Astrocyte (in vitro differentiated cells and primary cell): ENCODE measurements around the gene THAP3. TPM values are rescaled to one million over a fixed set of nuclear protein-coding genes. Genes with fewer than 3 reads are reported as not detected.

Experiments
- DNase-seq: peaks from one replicate; pipeline ENCODE4 v3.0.0-alpha.2; 2010; ENCODE audit warnings: low read depth
- FAIRE-seq: peaks from 2 replicates; lab custom pipeline; 2011; peaks lifted over from hg19 to GRCh38; lab: Jason Lieb, UNC
- H2AFZ ChIP-seq: 2 replicates; pipeline ENCODE4 v1.6.0; 2012; ENCODE audit warnings: low read depth, low read length, inconsistent platforms
- H3K27ac ChIP-seq: 2 replicates; pipeline ENCODE4 v1.5.1; 2011; ENCODE audit warnings: low read depth, low read length, inconsistent platforms
- H3K27me3 ChIP-seq: 2 replicates; pipeline ENCODE4 v1.6.0; 2011; ENCODE audit warnings: low read length, inconsistent platforms; ENCODE audit not compliant: insufficient read depth
- H3K36me3 ChIP-seq: 2 replicates; pipeline ENCODE4 v1.5.1; 2011; ENCODE audit warnings: low read length, inconsistent platforms; ENCODE audit not compliant: insufficient read depth
- H3K4me1 ChIP-seq: 2 replicates; pipeline ENCODE4 v1.5.1; 2011; ENCODE audit warnings: low read length, inconsistent platforms; ENCODE audit not compliant: insufficient read depth
- H3K4me2 ChIP-seq: 2 replicates; pipeline ENCODE4 v1.6.0; 2012; ENCODE audit warnings: low read length, inconsistent platforms
- H3K4me3 ChIP-seq: 2 replicates; pipeline ENCODE4 v1.5.1; 2011; ENCODE audit warnings: low read depth, mild to moderate bottlenecking, low read length, inconsistent platforms; ENCODE audit not compliant: insufficient read depth
- H3K79me2 ChIP-seq: 2 replicates; pipeline ENCODE4 v1.6.0; 2012; ENCODE audit warnings: mild to moderate bottlenecking, low read length, inconsistent platforms; ENCODE audit not compliant: insufficient read depth
- H3K9ac ChIP-seq: 2 replicates; pipeline ENCODE4 v1.6.0; 2012; ENCODE audit warnings: mild to moderate bottlenecking, low read length, inconsistent platforms
- H3K9me3 ChIP-seq: 2 replicates; pipeline ENCODE4 v1.5.1; 2012; ENCODE audit warnings: low read depth, mild to moderate bottlenecking, low read length, inconsistent platforms; ENCODE audit not compliant: insufficient read depth
- H4K20me1 ChIP-seq: 2 replicates; pipeline ENCODE4 v1.6.0; 2012; ENCODE audit warnings: low read length, inconsistent platforms; ENCODE audit not compliant: insufficient read depth
- H3K27ac Mint-ChIP-seq: one replicate; pipeline ENCODE4 v1.8.0; 2021; ENCODE audit warnings: mild to moderate bottlenecking, mixed read lengths; ENCODE audit not compliant: unreplicated experiment
- H3K27me3 Mint-ChIP-seq: one replicate; pipeline ENCODE4 v1.8.0; 2021; ENCODE audit warnings: low read depth, mixed read lengths; ENCODE audit not compliant: unreplicated experiment
- H3K36me3 Mint-ChIP-seq: one replicate; pipeline ENCODE4 v1.8.0; 2021; ENCODE audit warnings: low read depth, mixed read lengths; ENCODE audit not compliant: unreplicated experiment
- H3K4me1 Mint-ChIP-seq: one replicate; pipeline ENCODE4 v1.8.0; 2021; ENCODE audit warnings: low read depth, mixed read lengths; ENCODE audit not compliant: unreplicated experiment
- H3K4me3 Mint-ChIP-seq: one replicate; pipeline ENCODE4 v1.8.0; 2021; ENCODE audit warnings: mild to moderate bottlenecking, moderate library complexity, mixed read lengths; ENCODE audit not compliant: unreplicated experiment
- H3K9me3 Mint-ChIP-seq: one replicate; pipeline ENCODE4 v1.8.0; 2021; ENCODE audit warnings: mild to moderate bottlenecking, mixed read lengths; ENCODE audit not compliant: unreplicated experiment
- EZH2 ChIP-seq: IDR thresholded peaks from 2 replicates; pipeline ENCODE4 v1.6.1; 2012; ENCODE audit warnings: mild to moderate bottlenecking, low read length, inconsistent platforms; ENCODE audit not compliant: insufficient read depth
- total RNA-seq: library from RNA; stranded (reverse); gene quantifications from 2 replicates; pipeline ENCODE4 v1.2.1, GENCODE V29; 2021
- TF ChIP-seq, protein P1 (sequence below): IDR thresholded peaks from 2 replicates; pipeline ENCODE4 v1.5.1; 2011; ENCODE audit warnings: low read depth, mild to moderate bottlenecking, inconsistent platforms, low read length, moderate library complexity; ENCODE audit not compliant: insufficient read depth

THAP3 gene
- total RNA-seq, 1 donor from 2014 or later = 16.5 TPM

DNA sequence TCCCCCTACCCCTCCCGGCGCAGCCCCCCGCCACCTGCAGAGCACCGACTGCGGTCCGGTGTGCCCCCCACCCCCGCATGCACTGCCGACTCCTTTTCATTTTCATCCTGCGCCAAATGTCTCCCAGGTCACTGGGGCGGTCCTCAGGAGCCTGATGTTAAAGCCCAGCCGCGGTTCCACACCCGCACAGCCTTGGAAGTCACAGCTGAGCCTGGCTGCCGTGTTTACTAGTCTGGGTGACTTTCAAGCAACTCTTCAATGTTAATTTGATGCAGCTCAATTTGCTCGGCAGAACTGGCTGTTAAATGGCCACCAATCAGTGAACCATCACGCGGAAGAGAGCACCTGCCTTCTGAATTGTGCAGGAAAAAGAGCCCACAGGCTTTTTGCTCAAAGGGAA lies 27.2 kb downstream of the THAP3 start:
- Mint-ChIP-seq H3K4me1 (peaks cover 5% of the 10 kb centered on the region), H3K27me3 (no peaks in the 10 kb centered on the region), H3K27ac (no peak overlapping the region), H3K36me3 (peaks cover 13% of the 10 kb centered on the region), H3K4me3 (no peak overlapping the region), H3K9me3 (no peaks in the 10 kb centered on the region)
- H3K4me1 ChIP-seq = no peaks in the 10 kb centered on the region
- H3K79me2 ChIP-seq = no peaks in the 10 kb centered on the region
- no peak overlapping the region for H3K27ac ChIP-seq
- DNase-seq = no peak
- TF ChIP-seq, protein P1, sequence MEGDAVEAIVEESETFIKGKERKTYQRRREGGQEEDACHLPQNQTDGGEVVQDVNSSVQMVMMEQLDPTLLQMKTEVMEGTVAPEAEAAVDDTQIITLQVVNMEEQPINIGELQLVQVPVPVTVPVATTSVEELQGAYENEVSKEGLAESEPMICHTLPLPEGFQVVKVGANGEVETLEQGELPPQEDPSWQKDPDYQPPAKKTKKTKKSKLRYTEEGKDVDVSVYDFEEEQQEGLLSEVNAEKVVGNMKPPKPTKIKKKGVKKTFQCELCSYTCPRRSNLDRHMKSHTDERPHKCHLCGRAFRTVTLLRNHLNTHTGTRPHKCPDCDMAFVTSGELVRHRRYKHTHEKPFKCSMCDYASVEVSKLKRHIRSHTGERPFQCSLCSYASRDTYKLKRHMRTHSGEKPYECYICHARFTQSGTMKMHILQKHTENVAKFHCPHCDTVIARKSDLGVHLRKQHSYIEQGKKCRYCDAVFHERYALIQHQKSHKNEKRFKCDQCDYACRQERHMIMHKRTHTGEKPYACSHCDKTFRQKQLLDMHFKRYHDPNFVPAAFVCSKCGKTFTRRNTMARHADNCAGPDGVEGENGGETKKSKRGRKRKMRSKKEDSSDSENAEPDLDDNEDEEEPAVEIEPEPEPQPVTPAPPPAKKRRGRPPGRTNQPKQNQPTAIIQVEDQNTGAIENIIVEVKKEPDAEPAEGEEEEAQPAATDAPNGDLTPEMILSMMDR = no peak
- TF ChIP-seq EZH2 = no peak
- H3K27me3 ChIP-seq = no peaks in the 10 kb centered on the region
- H4K20me1 ChIP-seq = peaks cover 21% of the 10 kb centered on the region
- H3K9me3 ChIP-seq = no peaks in the 10 kb centered on the region
- no peak overlapping the region for H3K4me2 ChIP-seq
- FAIRE-seq = no peak
- H3K4me3 ChIP-seq = no peak overlapping the region
- no peak overlapping the region for H2AFZ ChIP-seq
- no peak overlapping the region for H3K9ac ChIP-seq
- peaks cover 13% of the 10 kb centered on the region for H3K36me3 ChIP-seq

DNA sequence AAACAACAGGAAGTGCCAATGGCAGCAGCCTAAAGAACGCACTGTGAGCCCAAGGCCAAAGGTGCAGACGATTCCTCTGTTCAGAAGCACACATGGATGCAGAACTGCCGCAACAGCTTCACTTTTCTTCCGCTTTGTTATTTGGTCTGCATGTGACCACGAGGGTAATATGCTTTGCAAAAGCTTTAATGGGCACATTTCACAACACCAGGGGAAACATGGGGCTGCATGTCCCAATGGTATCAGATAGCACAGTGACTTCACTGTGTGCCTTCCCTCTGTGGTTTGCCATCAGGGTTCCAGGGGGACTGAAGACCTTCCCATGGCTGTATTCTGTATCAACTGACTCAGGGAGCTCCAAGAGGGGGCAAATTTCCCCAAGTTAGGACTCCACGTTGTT lies 28.3 kb downstream of the THAP3 start:
- H3K4me3 Mint-ChIP-seq = no peak overlapping the region
- Histone ChIP-seq H4K20me1 (peaks cover 27% of the 10 kb centered on the region), H3K9me3 (no peaks in the 10 kb centered on the region), H3K27ac (no peak overlapping the region), H2AFZ (no peak overlapping the region), H3K4me3 (no peak overlapping the region), H3K79me2 (no peaks in the 10 kb centered on the region), H3K9ac (no peak overlapping the region), H3K36me3 (peaks cover 13% of the 10 kb centered on the region), H3K4me1 (no peaks in the 10 kb centered on the region), H3K4me2 (no peak overlapping the region), H3K27me3 (no peaks in the 10 kb centered on the region)
- FAIRE-seq = no peak
- TF ChIP-seq, protein P1 = no peak
- no peak for TF ChIP-seq EZH2
- no peaks in the 10 kb centered on the region for H3K9me3 Mint-ChIP-seq
- H3K27ac Mint-ChIP-seq = no peak overlapping the region
- peaks cover 12% of the 10 kb centered on the region for H3K36me3 Mint-ChIP-seq
- no peak for DNase-seq
- H3K4me1 Mint-ChIP-seq = peaks cover 5% of the 10 kb centered on the region
- no peaks in the 10 kb centered on the region for H3K27me3 Mint-ChIP-seq

DNA sequence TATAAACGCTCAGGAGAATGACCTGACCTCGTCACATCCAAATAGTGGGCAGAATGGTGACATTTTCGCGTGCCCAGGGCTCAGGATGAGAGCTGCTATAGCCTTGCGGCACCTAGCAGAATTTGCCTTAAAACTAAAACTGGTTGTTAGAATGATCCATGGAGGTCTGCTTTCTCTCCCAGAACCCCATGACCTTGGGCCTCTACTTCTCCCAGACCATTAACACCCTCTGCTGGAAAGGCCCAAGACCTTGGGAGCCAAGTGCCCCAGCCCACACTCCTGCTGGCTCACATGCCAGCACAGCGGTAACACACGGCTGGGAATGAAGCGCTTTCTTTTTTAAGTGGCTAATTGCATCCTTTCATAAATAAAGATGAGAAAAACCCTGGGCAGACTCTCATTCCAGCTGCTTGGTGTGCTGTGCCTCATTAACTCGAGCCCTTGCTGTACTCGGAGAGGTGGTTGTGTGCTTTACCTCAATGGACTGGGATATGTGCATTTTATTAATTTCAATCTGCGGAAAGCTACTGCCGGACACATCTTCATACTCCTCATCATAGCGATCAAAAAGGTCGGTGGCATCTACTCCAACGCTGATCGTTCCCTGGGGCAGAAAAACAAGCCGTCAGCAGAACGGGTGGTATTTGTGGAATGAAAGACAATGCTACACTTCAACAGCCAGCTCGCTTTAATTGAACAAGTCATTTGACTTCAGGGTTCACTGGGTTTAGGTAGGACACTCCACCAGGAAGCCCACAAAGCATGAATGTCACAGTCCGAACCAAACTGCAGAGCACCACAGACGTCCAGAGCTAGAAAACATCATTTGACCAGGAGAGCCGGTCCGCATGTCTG lies 29.0 kb downstream of the THAP3 start:
- FAIRE-seq = no peak
- Histone ChIP-seq H3K4me3 (no peak overlapping the region), H3K4me1 (no peaks in the 10 kb centered on the region), H3K27ac (no peak overlapping the region), H4K20me1 (peaks cover 29% of the 10 kb centered on the region), H3K79me2 (no peaks in the 10 kb centered on the region), H3K9ac (no peak overlapping the region), H2AFZ (no peak overlapping the region), H3K4me2 (no peak overlapping the region), H3K27me3 (no peaks in the 10 kb centered on the region), H3K36me3 (peaks cover 13% of the 10 kb centered on the region), H3K9me3 (no peaks in the 10 kb centered on the region)
- Mint-ChIP-seq H3K4me1 (peaks cover 5% of the 10 kb centered on the region), H3K27me3 (no peaks in the 10 kb centered on the region), H3K27ac (no peak overlapping the region), H3K9me3 (no peaks in the 10 kb centered on the region), H3K36me3 (peaks cover 13% of the 10 kb centered on the region), H3K4me3 (no peak overlapping the region)
- TF ChIP-seq, protein P1 = no peak
- no peak for TF ChIP-seq EZH2
- DNase-seq = no peak
